HepG2 (cell line): Measurements from ENCODE around the gene IGF2BP3. TPM values are rescaled to one million over a fixed set of nuclear protein-coding genes. Genes with fewer than 3 reads are reported as not detected.

Experiments
- ATAC-seq: fragments of 200-7000 bp; cut with Tn5 transposase; 3 replicates; pipeline ENCODE4 v1.9.1; 2020; ENCODE audit warnings: mild to moderate bottlenecking, moderate library complexity
- BruUV-seq: library from RNA; stranded (reverse); fragments of 400-500 nt; replicated peaks from 2 replicates; lab custom pipeline; 2021; lab: Mats Ljungman, UMichigan
- CTCF ChIA-PET: fragments of 300-600 bp; formaldehyde crosslinking; extraction: SDS; loops from one replicate; lab custom pipeline; 2021; ENCODE audit warnings: low total read pairs, inconsistent platforms, low intra/inter-chr PET ratio; lab: Yijun Ruan, JAX
- POLR2A ChIA-PET: fragments of 350-600 bp; sonication (Branson Sonifier 250); formaldehyde crosslinking; loops from one replicate; lab custom pipeline; 2020; ENCODE audit warnings: antibody characterized with exemption, inconsistent platforms; lab: Yijun Ruan, JAX
- DNase-seq: peaks from one replicate; pipeline ENCODE4 v3.0.0-alpha.2; 2015; ENCODE audit warnings: low spot score
- FAIRE-seq: peaks from 3 replicates; lab custom pipeline; 2011; peaks lifted over from hg19 to GRCh38; lab: Jason Lieb, UNC
- H2AFZ ChIP-seq: one replicate; pipeline ENCODE4 v1.6.1; 2011; ENCODE audit warnings: low read length, inconsistent platforms
- H3K27ac ChIP-seq: fragments of 300-600 bp; 3 replicates; pipeline ENCODE4 v1.8.0; 2011; ENCODE audit warnings: mixed run types, mild to moderate bottlenecking, mixed read lengths, low read length, inconsistent platforms; ENCODE audit not compliant: insufficient read depth; ENCODE audit errors: extremely low read length
- H3K27me3 ChIP-seq, 2 experiments: fragments of 200-600 bp in 1 of 2; 2 replicates in 1 of 2; 3 replicates in 1 of 2; pipeline versions ENCODE4 v1.6.0 to v1.8.0; 2011; ENCODE audit warnings: low read length in 2 of 2, mild to moderate bottlenecking in 2 of 2, moderate library complexity in 2 of 2, inconsistent platforms in 1 of 2; ENCODE audit not compliant: insufficient read depth in 2 of 2, control insufficient read depth in 1 of 2
- H3K36me3 ChIP-seq, 2 experiments: fragments of 200-600 bp in 1 of 2; replicated peaks in 1 of 2; 2 replicates in 1 of 2; 3 replicates in 1 of 2; pipeline versions ENCODE4 v1.5.1 to v1.8.0; 2011; ENCODE audit warnings: low read length in 2 of 2, inconsistent platforms in 1 of 2; ENCODE audit not compliant: insufficient read depth in 2 of 2, control insufficient read depth in 1 of 2
- H3K4me1 ChIP-seq: 2 replicates; pipeline ENCODE4 v1.5.1; 2012; ENCODE audit warnings: low read length, inconsistent platforms; ENCODE audit not compliant: insufficient read depth
- H3K4me2 ChIP-seq: 2 replicates; pipeline ENCODE4 v1.6.0; 2011; ENCODE audit warnings: low read depth, low read length, inconsistent platforms
- H3K4me3 ChIP-seq, 3 experiments: fragments of 200-600 bp in 1 of 3; sonication (generic), shearing (Covaris generic) in 1 of 3; replicated peaks in 1 of 3; 2 replicates each; pipeline ENCODE4 v1.5.1; 2011 to 2016; ENCODE audit warnings: low read length in 3 of 3, inconsistent platforms in 2 of 3, low read depth in 2 of 3, mild to moderate bottlenecking in 2 of 3, control low read depth in 1 of 3, mixed read lengths in 1 of 3; ENCODE audit not compliant: insufficient read depth in 1 of 3
- H3K79me2 ChIP-seq: one replicate; pipeline ENCODE4 v1.6.1; 2011; ENCODE audit warnings: low read length, inconsistent platforms; ENCODE audit not compliant: insufficient read depth
- H3K9ac ChIP-seq: 2 replicates; pipeline ENCODE4 v1.6.0; 2011; ENCODE audit warnings: mild to moderate bottlenecking, low read depth, low read length, inconsistent platforms; ENCODE audit not compliant: insufficient read depth
- H3K9me3 ChIP-seq: 2 replicates; pipeline ENCODE4 v1.5.1; 2012; ENCODE audit warnings: mild to moderate bottlenecking, low read length
- H4K20me1 ChIP-seq: 2 replicates; pipeline ENCODE4 v1.6.0; 2011; ENCODE audit warnings: inconsistent platforms, mild to moderate bottlenecking, low read length, moderate library complexity; ENCODE audit not compliant: insufficient read depth
- ADNP ChIP-seq: sonication (generic); formaldehyde crosslinking; IDR thresholded peaks from 2 replicates; pipeline ENCODE4 v1.4.0; 2020; ENCODE audit warnings: missing genetic modification reagents
- DPF2 ChIP-seq: sonication (generic); formaldehyde crosslinking; IDR thresholded peaks from 2 replicates; pipeline ENCODE4 v1.4.0; 2020; ENCODE audit warnings: mild to moderate bottlenecking, low read depth, missing genetic modification reagents, borderline replicate concordance
- JARID2 ChIP-seq: sonication (generic); formaldehyde crosslinking; IDR thresholded peaks from 2 replicates; pipeline ENCODE4 v1.8.1; 2023; ENCODE audit warnings: missing genetic modification reagents, inconsistent platforms; ENCODE audit not compliant: insufficient replicate concordance
- PAF1 ChIP-seq: IDR thresholded peaks from 2 replicates; pipeline ENCODE4 v1.6.1; 2016; ENCODE audit warnings: missing genetic modification reagents, missing compliant biosample characterization
- SETDB1 ChIP-seq: sonication (generic); formaldehyde crosslinking; IDR thresholded peaks from 2 replicates; pipeline ENCODE4 v1.5.1; 2020; ENCODE audit warnings: missing genetic modification reagents, mild to moderate bottlenecking, borderline replicate concordance
- TBP ChIP-seq: sonication (generic); formaldehyde crosslinking; IDR thresholded peaks from 2 replicates; pipeline ENCODE4 v1.5.0; 2020; ENCODE audit warnings: missing genetic modification reagents
- ZNF44 ChIP-seq: sonication (generic); formaldehyde crosslinking; IDR thresholded peaks from 2 replicates; pipeline ENCODE4 v1.5.1; 2020; ENCODE audit warnings: mild to moderate bottlenecking, missing genetic modification reagents
- ZNF703 ChIP-seq: sonication (generic); formaldehyde crosslinking; IDR thresholded peaks from 2 replicates; pipeline ENCODE4 v1.5.1; 2020; ENCODE audit warnings: missing genetic modification reagents, mild to moderate bottlenecking, moderate library complexity, borderline replicate concordance
- ZSCAN20 ChIP-seq: sonication (generic); formaldehyde crosslinking; IDR thresholded peaks from 2 replicates; pipeline ENCODE4 v1.4.0; 2020; ENCODE audit warnings: missing genetic modification reagents, mild to moderate bottlenecking, borderline replicate concordance
- ZSCAN31 ChIP-seq: sonication (generic); formaldehyde crosslinking; IDR thresholded peaks from 2 replicates; pipeline ENCODE4 v1.5.0; 2020; ENCODE audit warnings: low read depth, mild to moderate bottlenecking, missing genetic modification reagents
- WGBS: methylation state at CpG from one replicate; pipeline ENCODE4 v1.1.6; 2017; ENCODE audit warnings: low lambda C conversion rate; 5-methylcytosine and 5-hydroxymethylcytosine counted together
- in situ Hi-C: cut with HindIII; loops from 2 replicates; pipeline ENCODE4 v1.10.0; 2017; ENCODE audit warnings: low pct_unique_long_range_greater_than_20kb; ENCODE audit not compliant: extremely low pct_ligation_motif_present
- intact Hi-C: fragments of 100-400 bp; cut with micrococcal nuclease; formaldehyde crosslinking; loops from one replicate; pipeline ENCODE4 v1.10.0; 2022; ENCODE audit not compliant: unreplicated experiment
- polyA plus RNA-seq, 8 experiments: library from polyadenylated mRNA; depleted of rRNA in 3 of 8; stranded (reverse) in 7 of 8; unstranded in 1 of 8; fragments of >200 nt; fragmentation: Illumina TruSeq in 4 of 8; extraction: Trizol in 4 of 8; gene quantifications; 2 replicates each; pipeline versions ENCODE4 v1.2.1 to v1.2.3, GENCODE V29; 2011 to 2016; ENCODE audit warnings: low read depth in 4 of 8, missing spikeins in 1 of 8, mixed read lengths in 1 of 8; ENCODE audit not compliant: insufficient read depth in 1 of 8
- total RNA-seq, 5 experiments: library from RNA; depleted of rRNA; stranded (reverse); fragments of >200 nt; fragmentation: Illumina TruSeq; extraction: Trizol; gene quantifications; 2 replicates each; pipeline ENCODE4 v1.2.3, GENCODE V29; 2016; ENCODE audit warnings: low read depth in 1 of 5
- TF ChIP-seq, protein P1 (sequence below): sonication (generic); formaldehyde crosslinking; IDR thresholded peaks from 2 replicates; pipeline ENCODE4 v1.4.0; 2020; ENCODE audit warnings: mild to moderate bottlenecking, missing genetic modification reagents, borderline replicate concordance
- TF ChIP-seq, protein P2 (sequence below): sonication (generic); formaldehyde crosslinking; IDR thresholded peaks from 2 replicates; pipeline ENCODE4 v1.5.1; 2020; ENCODE audit warnings: mild to moderate bottlenecking, missing genetic modification reagents, moderate library complexity
- TF ChIP-seq, protein P3 (sequence below): IDR thresholded peaks from 2 replicates; pipeline ENCODE4 v1.6.1; 2016; ENCODE audit warnings: missing compliant biosample characterization, missing genetic modification reagents, borderline replicate concordance

IGF2BP3 gene
- total and polyA plus RNA-seq, 2 of the 13 experiments (the other 11 are each of a cell fraction or from before 2014, with no cell fraction given) = 37.7 to 39.5 TPM

DNA sequence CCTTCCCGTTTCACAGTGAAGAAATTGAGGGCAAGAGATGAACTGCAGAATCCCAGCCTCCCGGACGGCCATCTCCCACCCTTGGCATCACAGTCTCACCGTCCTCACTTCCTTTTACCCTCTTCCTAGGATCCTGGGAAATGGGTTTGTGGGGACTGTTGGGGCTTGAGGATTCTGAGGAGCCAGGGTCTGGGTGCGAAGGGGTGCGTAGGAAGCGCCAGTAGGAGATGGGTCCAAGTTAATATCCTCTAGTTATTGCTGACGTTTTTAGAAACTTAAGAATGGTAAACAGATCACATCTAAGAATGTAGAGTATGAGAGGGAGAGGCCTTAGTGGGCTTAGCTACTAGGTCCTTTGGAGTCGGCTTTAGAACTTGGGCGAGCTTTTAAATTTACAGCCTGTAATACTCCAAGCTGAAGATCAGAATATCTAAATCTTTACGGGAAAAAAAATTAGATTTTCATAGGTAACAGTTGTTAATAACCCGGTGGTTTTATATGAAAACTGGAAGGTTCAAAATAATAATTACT lies 170.5 kb downstream of the IGF2BP3 start (continued):
- 0 out of 2 replicates have a peak, but pooled peaks have one; percentile 10 for TF ChIP-seq ZSCAN31
- TF ChIP-seq ZNF703 (CRISPR knock-in tag) = peak; percentile 8; the same call in 1 of the 2 replicates
- TF ChIP-seq ADNP (CRISPR knock-in tag) = no peak
- TF ChIP-seq, all 625 proteins: peak for 7

DNA sequence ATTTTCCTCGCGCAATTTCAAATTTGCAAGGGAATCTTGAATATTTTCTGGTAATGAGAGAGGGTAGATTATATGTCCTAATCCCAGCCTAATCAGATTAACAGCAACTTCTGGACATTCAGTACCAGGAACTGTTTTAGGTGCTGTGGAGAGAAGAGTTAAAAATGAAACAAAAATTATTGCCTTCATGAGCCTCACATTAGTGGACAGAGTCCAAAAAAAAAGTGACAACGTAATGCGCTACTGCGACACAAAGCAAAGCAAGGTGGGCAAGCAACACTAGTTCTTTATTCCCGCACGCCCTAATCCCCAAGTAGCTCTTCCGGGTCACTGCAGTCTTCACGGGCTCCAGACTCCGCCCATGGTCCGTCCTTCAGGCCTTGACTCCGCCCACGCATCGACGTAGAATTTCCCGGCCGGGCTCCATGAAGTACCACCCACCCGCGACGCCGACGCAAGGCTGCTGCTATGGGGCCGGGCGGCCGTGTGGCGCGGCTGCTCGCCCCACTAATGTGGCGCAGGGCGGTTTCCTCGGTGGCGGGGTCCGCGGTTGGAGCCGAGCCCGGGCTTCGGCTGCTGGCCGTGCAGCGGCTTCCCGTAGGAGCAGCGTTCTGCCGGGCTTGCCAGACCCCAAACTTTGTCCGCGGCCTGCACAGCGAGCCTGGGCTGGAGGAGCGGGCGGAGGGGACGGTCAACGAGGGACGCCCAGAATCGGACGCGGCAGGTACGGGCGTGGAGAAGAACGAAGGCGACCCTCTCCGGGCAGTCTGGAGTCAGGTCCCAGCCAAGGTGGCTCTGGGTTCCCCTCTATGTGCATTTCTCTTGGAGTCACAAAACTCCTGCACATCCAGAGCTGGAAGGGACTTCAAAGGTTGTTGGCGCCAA lies 171.2 kb downstream of the IGF2BP3 start, which contains the start of gene MALSU1:
Gene MALSU1, plus strand, starts transcription at position 455 of the 885 bp plus-strand sequence. Its CDS starts 14 bp downstream, at position 469.
- H4K20me1 ChIP-seq = no peaks in the 10 kb centered on the region
- peak; percentile 64 for FAIRE-seq
- peak; percentile 86 for ATAC-seq
- intact Hi-C loops (loop anchor here (1.0 to 5.0 kb wide), 2 partner anchors 22 to 38 kb away; no protein-coding TSS in a partner anchor), in situ Hi-C loops (no loop called here)
- H3K9ac ChIP-seq = peak within 1 kb of the TSS; percentile 93
- H3K4me2 ChIP-seq = peak within 1 kb of the TSS; percentile 92
- peaks cover 0 to 16% of the 10 kb centered on the region in 2 experiments; a peak in 2 of 5 replicates for H3K36me3 ChIP-seq
- H3K4me3 ChIP-seq = peak within 1 kb of the TSS; percentile 66 to 94 (median 93)
- ChIA-PET POLR2A (interaction anchor here (0.7 to 3.5 kb wide), 21 partner anchors 8 to 233 kb away, joined by 3 to 33 read pairs (median 4); no protein-coding TSS in a partner anchor), CTCF (no interaction called here)
- H3K79me2 ChIP-seq = peaks cover 46% of the 10 kb centered on the region
- DNase-seq = peak; percentile 96
- 0% methylated on average over 5 of the region's 59 CpGs for WGBS
- BruUV-seq = TSS peak; percentile 87
- no peak within 1 kb of the TSS for H2AFZ ChIP-seq
- peaks cover 74% of the 10 kb centered on the region for H3K4me1 ChIP-seq
- H3K27me3 ChIP-seq = no peaks in the 10 kb centered on the region; a peak in 1 of 5 replicates
- no peaks in the 10 kb centered on the region for H3K9me3 ChIP-seq
- peak within 1 kb of the TSS; percentile 89 for H3K27ac ChIP-seq
- TF ChIP-seq SETDB1 (CRISPR knock-in tag) (no peak), PAF1 (CRISPR knock-in tag) (no peak), DPF2 (no peak), ZNF44 (no peak), ZSCAN20 (no peak), TBP (CRISPR knock-in tag) (no peak), JARID2 (CRISPR knock-in tag) (no peak)
- TF ChIP-seq, protein P1, sequence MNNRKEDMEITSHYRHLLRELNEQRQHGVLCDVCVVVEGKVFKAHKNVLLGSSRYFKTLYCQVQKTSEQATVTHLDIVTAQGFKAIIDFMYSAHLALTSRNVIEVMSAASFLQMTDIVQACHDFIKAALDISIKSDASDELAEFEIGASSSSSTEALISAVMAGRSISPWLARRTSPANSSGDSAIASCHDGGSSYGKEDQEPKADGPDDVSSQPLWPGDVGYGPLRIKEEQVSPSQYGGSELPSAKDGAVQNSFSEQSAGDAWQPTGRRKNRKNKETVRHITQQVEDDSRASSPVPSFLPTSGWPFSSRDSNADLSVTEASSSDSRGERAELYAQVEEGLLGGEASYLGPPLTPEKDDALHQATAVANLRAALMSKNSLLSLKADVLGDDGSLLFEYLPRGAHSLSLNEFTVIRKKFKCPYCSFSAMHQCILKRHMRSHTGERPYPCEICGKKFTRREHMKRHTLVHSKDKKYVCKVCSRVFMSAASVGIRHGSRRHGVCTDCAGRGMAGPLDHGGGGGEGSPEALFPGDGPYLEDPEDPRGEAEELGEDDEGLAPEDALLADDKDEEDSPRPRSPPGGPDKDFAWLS (CRISPR knock-in tag) = no peak
- TF ChIP-seq, protein P2, sequence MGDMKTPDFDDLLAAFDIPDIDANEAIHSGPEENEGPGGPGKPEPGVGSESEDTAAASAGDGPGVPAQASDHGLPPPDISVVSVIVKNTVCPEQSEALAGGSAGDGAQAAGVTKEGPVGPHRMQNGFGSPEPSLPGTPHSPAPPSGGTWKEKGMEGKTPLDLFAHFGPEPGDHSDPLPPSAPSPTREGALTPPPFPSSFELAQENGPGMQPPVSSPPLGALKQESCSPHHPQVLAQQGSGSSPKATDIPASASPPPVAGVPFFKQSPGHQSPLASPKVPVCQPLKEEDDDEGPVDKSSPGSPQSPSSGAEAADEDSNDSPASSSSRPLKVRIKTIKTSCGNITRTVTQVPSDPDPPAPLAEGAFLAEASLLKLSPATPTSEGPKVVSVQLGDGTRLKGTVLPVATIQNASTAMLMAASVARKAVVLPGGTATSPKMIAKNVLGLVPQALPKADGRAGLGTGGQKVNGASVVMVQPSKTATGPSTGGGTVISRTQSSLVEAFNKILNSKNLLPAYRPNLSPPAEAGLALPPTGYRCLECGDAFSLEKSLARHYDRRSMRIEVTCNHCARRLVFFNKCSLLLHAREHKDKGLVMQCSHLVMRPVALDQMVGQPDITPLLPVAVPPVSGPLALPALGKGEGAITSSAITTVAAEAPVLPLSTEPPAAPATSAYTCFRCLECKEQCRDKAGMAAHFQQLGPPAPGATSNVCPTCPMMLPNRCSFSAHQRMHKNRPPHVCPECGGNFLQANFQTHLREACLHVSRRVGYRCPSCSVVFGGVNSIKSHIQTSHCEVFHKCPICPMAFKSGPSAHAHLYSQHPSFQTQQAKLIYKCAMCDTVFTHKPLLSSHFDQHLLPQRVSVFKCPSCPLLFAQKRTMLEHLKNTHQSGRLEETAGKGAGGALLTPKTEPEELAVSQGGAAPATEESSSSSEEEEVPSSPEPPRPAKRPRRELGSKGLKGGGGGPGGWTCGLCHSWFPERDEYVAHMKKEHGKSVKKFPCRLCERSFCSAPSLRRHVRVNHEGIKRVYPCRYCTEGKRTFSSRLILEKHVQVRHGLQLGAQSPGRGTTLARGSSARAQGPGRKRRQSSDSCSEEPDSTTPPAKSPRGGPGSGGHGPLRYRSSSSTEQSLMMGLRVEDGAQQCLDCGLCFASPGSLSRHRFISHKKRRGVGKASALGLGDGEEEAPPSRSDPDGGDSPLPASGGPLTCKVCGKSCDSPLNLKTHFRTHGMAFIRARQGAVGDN = peak; percentile 97
- TF ChIP-seq, protein P3, sequence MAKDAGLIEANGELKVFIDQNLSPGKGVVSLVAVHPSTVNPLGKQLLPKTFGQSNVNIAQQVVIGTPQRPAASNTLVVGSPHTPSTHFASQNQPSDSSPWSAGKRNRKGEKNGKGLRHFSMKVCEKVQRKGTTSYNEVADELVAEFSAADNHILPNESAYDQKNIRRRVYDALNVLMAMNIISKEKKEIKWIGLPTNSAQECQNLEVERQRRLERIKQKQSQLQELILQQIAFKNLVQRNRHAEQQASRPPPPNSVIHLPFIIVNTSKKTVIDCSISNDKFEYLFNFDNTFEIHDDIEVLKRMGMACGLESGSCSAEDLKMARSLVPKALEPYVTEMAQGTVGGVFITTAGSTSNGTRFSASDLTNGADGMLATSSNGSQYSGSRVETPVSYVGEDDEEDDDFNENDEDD (CRISPR knock-in tag) = peak; percentile 15; the same call in 1 of the 2 replicates
